IMR-90 (cell line): ENCODE data around the gene OAF. TPM values are rescaled to one million over a fixed set of nuclear protein-coding genes. Genes with fewer than 3 reads are reported as not detected.
A peak's percentile ranks its signal among the peaks of the same experiment; 100 is the strongest.

Experiments
- ATAC-seq: fragments of 200-7000 bp; cut with Tn5 transposase; 2 replicates; pipeline ENCODE4 v1.9.1; 2020; ENCODE audit warnings: low read depth, mild to moderate bottlenecking, moderate library complexity
- BruUV-seq: library from RNA; stranded (reverse); fragments of 400-500 nt; replicated peaks from 2 replicates; lab custom pipeline; 2021; lab: Mats Ljungman, UMichigan
- CTCF ChIA-PET: fragments of 300-600 bp; formaldehyde crosslinking; extraction: SDS; loops from one replicate; lab custom pipeline; 2021; ENCODE audit warnings: antibody characterized with exemption; lab: Yijun Ruan, JAX
- POLR2A ChIA-PET: fragments of 300-600 bp; sonication (Branson Sonifier 250); formaldehyde crosslinking; loops from one replicate; lab custom pipeline; 2022; ENCODE audit warnings: antibody characterized with exemption; ENCODE audit not compliant: unreplicated experiment; lab: Charles Lee
- DNase-seq: peaks from one replicate; pipeline ENCODE4 v3.0.0; 2013
- H2AFZ ChIP-seq: replicated peaks from 2 replicates; pipeline ENCODE3; 2013; ENCODE audit warnings: low read length, mild to moderate bottlenecking; ENCODE audit not compliant: poor library complexity
- H2AK5ac ChIP-seq: 2 replicates; pipeline ENCODE4 v1.6.1; 2013; ENCODE audit warnings: low read depth, low read length, inconsistent platforms
- H2AK9ac ChIP-seq: replicated peaks from 2 replicates; pipeline ENCODE3; 2013; ENCODE audit warnings: mild to moderate bottlenecking, low read depth, low read length, moderate library complexity; ENCODE audit not compliant: poor library complexity
- H2BK120ac ChIP-seq: 2 replicates; pipeline ENCODE4 v1.6.1; 2013; ENCODE audit warnings: low read depth, low read length, inconsistent platforms
- H2BK15ac ChIP-seq: 3 replicates; pipeline ENCODE4 v1.6.1; 2013; ENCODE audit warnings: low read depth, low read length, inconsistent platforms
- H2BK20ac ChIP-seq: 2 replicates; pipeline ENCODE4 v1.6.1; 2013; ENCODE audit warnings: low read depth, mild to moderate bottlenecking, inconsistent platforms, low read length, moderate library complexity
- H2BK5ac ChIP-seq: 2 replicates; pipeline ENCODE4 v1.6.1; 2013; ENCODE audit warnings: mild to moderate bottlenecking, low read depth, low read length, inconsistent platforms; ENCODE audit not compliant: poor library complexity, severe bottlenecking
- H3K14ac ChIP-seq: replicated peaks from 2 replicates; pipeline ENCODE4 v1.6.1; 2013; ENCODE audit warnings: low read depth, low read length, inconsistent platforms
- H3K18ac ChIP-seq: 2 replicates; pipeline ENCODE4 v1.6.1; 2013; ENCODE audit warnings: low read depth, low read length, control low read depth
- H3K23ac ChIP-seq: 2 replicates; pipeline ENCODE4 v1.6.1; 2013; ENCODE audit warnings: low read depth, low read length, inconsistent platforms
- H3K27ac ChIP-seq: 2 replicates; pipeline ENCODE4 v1.5.1; 2013; ENCODE audit warnings: mild to moderate bottlenecking, control low read depth, low read length; ENCODE audit not compliant: insufficient read depth
- H3K27me3 ChIP-seq: 2 replicates; pipeline ENCODE4 v1.6.1; 2013; ENCODE audit warnings: low read length; ENCODE audit not compliant: control insufficient read depth, insufficient read depth
- H3K36me3 ChIP-seq: 2 replicates; pipeline ENCODE4 v1.6.1; 2013; ENCODE audit warnings: low read length, mixed read lengths; ENCODE audit not compliant: control insufficient read depth, insufficient read depth
- H3K4ac ChIP-seq: 2 replicates; pipeline ENCODE4 v1.6.1; 2013; ENCODE audit warnings: low read depth, low read length, inconsistent platforms
- H3K4me1 ChIP-seq: 2 replicates; pipeline ENCODE4 v1.6.1; 2013; ENCODE audit warnings: low read length, mixed read lengths; ENCODE audit not compliant: control insufficient read depth, insufficient read depth
- H3K4me2 ChIP-seq: 2 replicates; pipeline ENCODE4 v1.6.1; 2013; ENCODE audit warnings: low read depth, mild to moderate bottlenecking, control low read depth, low read length, moderate library complexity
- H3K4me3 ChIP-seq: 2 replicates; pipeline ENCODE4 v1.5.1; 2013; ENCODE audit warnings: low read depth, mild to moderate bottlenecking, control low read depth, low read length, moderate library complexity; ENCODE audit not compliant: insufficient read depth
- H3K56ac ChIP-seq: 2 replicates; pipeline ENCODE4 v1.6.1; 2013; ENCODE audit warnings: low read length, inconsistent platforms; ENCODE audit not compliant: insufficient read depth; ENCODE audit errors: extremely low read depth
- H3K79me1 ChIP-seq, 2 experiments: 2 replicates each; pipeline ENCODE4 v1.6.1; 2013; ENCODE audit warnings: low read length in 2 of 2, inconsistent platforms in 1 of 2, low read depth in 1 of 2
- H3K9ac ChIP-seq: 2 replicates; pipeline ENCODE4 v1.6.1; 2013; ENCODE audit warnings: low read depth, low read length, control low read depth
- H3K9me1 ChIP-seq: 2 replicates; pipeline ENCODE4 v1.6.1; 2013; ENCODE audit warnings: low read length, inconsistent platforms; ENCODE audit not compliant: insufficient read depth
- H3K9me3 ChIP-seq: 2 replicates; pipeline ENCODE4 v1.6.1; 2013; ENCODE audit warnings: low read length; ENCODE audit not compliant: control insufficient read depth, insufficient read depth
- H4K20me1 ChIP-seq: 2 replicates; pipeline ENCODE4 v1.6.1; 2013; ENCODE audit warnings: low read length, inconsistent platforms; ENCODE audit not compliant: insufficient read depth
- H4K5ac ChIP-seq: 2 replicates; pipeline ENCODE4 v1.6.1; 2013; ENCODE audit warnings: mild to moderate bottlenecking, low read depth, low read length, control low read depth
- H4K8ac ChIP-seq, 2 experiments: 2 replicates each; pipeline ENCODE4 v1.6.1; 2013; ENCODE audit warnings: low read depth in 2 of 2, low read length in 2 of 2, control low read depth in 1 of 2, inconsistent platforms in 1 of 2
- H4K91ac ChIP-seq: 2 replicates; pipeline ENCODE4 v1.6.1; 2013; ENCODE audit warnings: low read depth, low read length, inconsistent platforms; ENCODE audit not compliant: insufficient read depth
- SMC3 ChIP-seq: fragments of 150-350 bp; IDR thresholded peaks from 2 replicates; pipeline ENCODE4 v1.6.1; 2016; ENCODE audit warnings: low read depth, mild to moderate bottlenecking, antibody characterized with exemption, low read length, moderate library complexity
- WGBS, 2 experiments: methylation state at CpG; one replicate each; pipeline versions ENCODE4 v1.1.5 to v1.1.7; 2013; ENCODE audit warnings: missing lambda C conversion rate in 2 of 2; ENCODE audit not compliant: insufficient read length in 1 of 2; ENCODE audit errors: extremely low coverage in 2 of 2; 5-methylcytosine and 5-hydroxymethylcytosine counted together
- dilution Hi-C: fragments of 300-500 bp; cut with HindIII; formaldehyde crosslinking; loops from one replicate; pipeline ENCODE4 v1.14.3; 2018; ENCODE audit warnings: low sequenced_read_pairs; ENCODE audit not compliant: unreplicated experiment
- in situ Hi-C: fragments of 300-500 bp; cut with MboI; formaldehyde crosslinking; loops from 3 replicates; pipeline ENCODE4 v1.14.3; 2019; ENCODE audit warnings: low sequenced_read_pairs, inconsistent platforms, mixed read lengths
- intact Hi-C: fragments of 100-400 bp; cut with micrococcal nuclease; formaldehyde crosslinking; loops from 2 replicates; pipeline ENCODE4 v1.10.0; 2022
- polyA plus RNA-seq, 3 experiments: library from polyadenylated mRNA; depleted of rRNA; stranded (reverse); fragments of >200 nt; gene quantifications; 2 replicates each; pipeline ENCODE4 v1.2.3, GENCODE V29; 2012; ENCODE audit warnings: low replicate concordance in 1 of 3
- total RNA-seq: library from RNA; depleted of rRNA; stranded (reverse); fragments of >200 nt; gene quantifications from 2 replicates; pipeline ENCODE4 v1.2.3, GENCODE V29; 2012

The OAF gene
- total and polyA plus RNA-seq, 2 of the 4 experiments (the other 2 are of a cell fraction) = 9.9 to 42.0 TPM

- H3K4me3 ChIP-seq = no peak overlapping the region
- H3K56ac ChIP-seq = no peak overlapping the region
- H3K36me3 ChIP-seq = no peaks in the 10 kb centered on the region
- no peak overlapping the region for H3K9ac ChIP-seq
- TF ChIP-seq SMC3 = no peak
- DNase-seq = no peak
- no peak overlapping the region for H2BK15ac ChIP-seq
- peaks cover 19% of the 10 kb centered on the region for H4K20me1 ChIP-seq
- no peak overlapping the region for H2BK5ac ChIP-seq
- H3K9me3 ChIP-seq = no peaks in the 10 kb centered on the region
- H2BK20ac ChIP-seq = no peak overlapping the region; the same call in 1 of the 2 replicates
- H3K23ac ChIP-seq = no peak overlapping the region
- H3K27ac ChIP-seq = peak overlapping the region; percentile 42; the same call in 1 of the 2 replicates
- ATAC-seq = no peak
- 51% methylated on average over 6 of the region's 10 CpGs; no CpG with 5 or more reads in 1 of the 2 experiments for WGBS, 2 experiments
- H4K8ac ChIP-seq = no peak overlapping the region; a peak in 2 of 4 replicates
- BruUV-seq = no TSS peak
- H4K91ac ChIP-seq = no peak overlapping the region
- ChIA-PET CTCF (no interaction called here), POLR2A (no interaction called here)
- H3K14ac ChIP-seq = no peak overlapping the region
- peak overlapping the region; percentile 77 for H2AK5ac ChIP-seq
- intact Hi-C loops = no loop called here
- H4K5ac ChIP-seq = no peak overlapping the region
- peaks cover 24% of the 10 kb centered on the region for H3K4me1 ChIP-seq
- no peaks in the 10 kb centered on the region for H3K27me3 ChIP-seq
- peak overlapping the region; percentile 50 for H2AK9ac ChIP-seq
- dilution Hi-C loops = no loop called here
- H3K4ac ChIP-seq = peak overlapping the region; percentile 48; the same call in 1 of the 2 replicates
- H3K9me1 ChIP-seq = peaks cover 39% of the 10 kb centered on the region
- H3K79me1 ChIP-seq = peaks cover 11 to 62% of the 10 kb centered on the region in 2 experiments; a peak in 3 of 4 replicates
- H2AFZ ChIP-seq = no peak overlapping the region
- no peak overlapping the region for H3K18ac ChIP-seq
- no peak overlapping the region for H3K4me2 ChIP-seq
- H2BK120ac ChIP-seq = no peak overlapping the region
- in situ Hi-C loops = no loop called here
These were observed 7.8 kb downstream of the OAF start for GRCh38 chr11:120218695-120219033.
